ENCODE measurements around the gene MAB21L4.

MAB21L4 gene

GRCh38 chr2:240925191-240925567 lies 29.2 kb upstream of the MAB21L4 start:
- no peak overlapping the region for H2AFZ ChIP-seq (ENCODE audit: low read depth)
- no peaks in the 10 kb centered on the region for H4K20me1 ChIP-seq (ENCODE audit: insufficient read depth)
- H3K4me2 ChIP-seq, result no peak overlapping the region
- H3K9ac ChIP-seq, result no peak overlapping the region
- no peak overlapping the region for H3K27ac ChIP-seq
- no peak overlapping the region for H3K4me3 ChIP-seq (IDR thresholded peaks at IDR 0.05; ENCODE audit: insufficient read depth, low read depth, low read length)
- no peaks in the 10 kb centered on the region for H3K36me3 ChIP-seq (ENCODE audit: insufficient read depth)
- no peaks in the 10 kb centered on the region for H3K4me1 ChIP-seq (ENCODE audit: low read depth, poor library complexity, severe bottlenecking)
- no peak for TF ChIP-seq CTCF (conservative IDR thresholded peaks at IDR 0.05; ENCODE audit: low read depth, low read length)
- H3K79me2 ChIP-seq (ENCODE audit: insufficient read depth, low read depth), result no peaks in the 10 kb centered on the region
- H3K27me3 ChIP-seq (ENCODE audit: insufficient read depth, low read depth), result peaks cover 15% of the 10 kb centered on the region

- Histone ChIP-seq H3K27me3 (ENCODE audit: insufficient read depth, low read depth) (peaks cover 16% of the 10 kb centered on the region), H3K36me3 (ENCODE audit: insufficient read depth) (no peaks in the 10 kb centered on the region), H3K79me2 (ENCODE audit: insufficient read depth, low read depth) (no peaks in the 10 kb centered on the region), H3K4me3 (IDR thresholded peaks at IDR 0.05; ENCODE audit: insufficient read depth, low read depth, low read length) (no peak overlapping the region), H2AFZ (ENCODE audit: low read depth) (no peak overlapping the region), H4K20me1 (ENCODE audit: insufficient read depth) (no peaks in the 10 kb centered on the region), H3K27ac (no peak overlapping the region), H3K4me2 (no peak overlapping the region), H3K4me1 (ENCODE audit: low read depth, poor library complexity, severe bottlenecking) (no peaks in the 10 kb centered on the region), H3K9ac (no peak overlapping the region)
- no peak for TF ChIP-seq CTCF (conservative IDR thresholded peaks at IDR 0.05; ENCODE audit: low read depth, low read length)
Measured at GRCh38 chr2:240922982-240923537, 27.1 kb upstream of the MAB21L4 start.

- TF ChIP-seq CTCF (conservative IDR thresholded peaks at IDR 0.05; ENCODE audit: low read depth, low read length), result no peak
- Histone ChIP-seq H3K4me2 (no peak overlapping the region), H2AFZ (ENCODE audit: low read depth) (no peak overlapping the region), H3K4me1 (ENCODE audit: low read depth, poor library complexity, severe bottlenecking) (no peaks in the 10 kb centered on the region), H3K36me3 (ENCODE audit: insufficient read depth) (no peaks in the 10 kb centered on the region), H3K4me3 (IDR thresholded peaks at IDR 0.05; ENCODE audit: insufficient read depth, low read depth, low read length) (no peak overlapping the region), H3K27me3 (ENCODE audit: insufficient read depth, low read depth) (peaks cover 14% of the 10 kb centered on the region), H3K27ac (no peak overlapping the region), H4K20me1 (ENCODE audit: insufficient read depth) (no peaks in the 10 kb centered on the region), H3K79me2 (ENCODE audit: insufficient read depth, low read depth) (no peaks in the 10 kb centered on the region), H3K9ac (no peak overlapping the region)
Measured at GRCh38 chr2:240922245-240922981, 26.5 kb upstream of the MAB21L4 start.

GRCh38 chr2:240921995-240922244 lies 26.0 kb upstream of the MAB21L4 start:
- Histone ChIP-seq H3K36me3 (ENCODE audit: insufficient read depth) (no peaks in the 10 kb centered on the region), H3K9ac (no peak overlapping the region), H4K20me1 (ENCODE audit: insufficient read depth) (no peaks in the 10 kb centered on the region), H3K4me1 (ENCODE audit: low read depth, poor library complexity, severe bottlenecking) (no peaks in the 10 kb centered on the region), H3K27me3 (ENCODE audit: insufficient read depth, low read depth) (peaks cover 12% of the 10 kb centered on the region; the same call in 1 of the 2 replicates), H3K4me3 (IDR thresholded peaks at IDR 0.05; ENCODE audit: insufficient read depth, low read depth, low read length) (no peak overlapping the region), H2AFZ (ENCODE audit: low read depth) (no peak overlapping the region), H3K27ac (no peak overlapping the region), H3K79me2 (ENCODE audit: insufficient read depth, low read depth) (no peaks in the 10 kb centered on the region), H3K4me2 (no peak overlapping the region)
- no peak for TF ChIP-seq CTCF (conservative IDR thresholded peaks at IDR 0.05; ENCODE audit: low read depth, low read length)

All from KMS-11 (cell line).